Activated naive CD8-positive, alpha-beta T cell treated with anti-CD3 and anti-CD28 coated beads, Interleukin-2, amount 10 ng/mL, durations not matched to agents 7 days and 5 days (primary cell): ENCODE results near the gene ISG20L2. TPM values are rescaled to one million over a fixed set of nuclear protein-coding genes. Genes with fewer than 3 reads are reported as not detected.
A peak's percentile ranks its signal among the peaks of the same experiment; 100 is the strongest.

Experiments
- ATAC-seq: fragments of 150-1000 bp; cut with Tn5 transposase; one replicate; pipeline ENCODE4 v1.10.0; 2021; ENCODE audit warnings: low read depth, moderate library complexity
- POLR2A ChIA-PET: fragments of 350-600 bp; sonication (Branson Sonifier 250); formaldehyde crosslinking; loops from one replicate; lab custom pipeline; 2021; ENCODE audit warnings: antibody characterized with exemption; lab: Charles Lee
- DNase-seq: peaks from one replicate; pipeline ENCODE4 v3.0.0; 2021
- H3K27ac Mint-ChIP-seq: one replicate; pipeline ENCODE4 v1.8.0; 2022; ENCODE audit warnings: mild to moderate bottlenecking, mixed read lengths
- H3K27me3 Mint-ChIP-seq: one replicate; pipeline ENCODE4 v1.8.0; 2022; ENCODE audit warnings: mild to moderate bottlenecking, moderate library complexity, mixed read lengths
- H3K36me3 Mint-ChIP-seq: one replicate; pipeline ENCODE4 v1.8.0; 2021; ENCODE audit warnings: mild to moderate bottlenecking, mixed read lengths
- H3K4me1 Mint-ChIP-seq: one replicate; pipeline ENCODE4 v1.8.0; 2021; ENCODE audit warnings: mixed read lengths
- H3K4me3 Mint-ChIP-seq: one replicate; pipeline ENCODE4 v1.8.0; 2022; ENCODE audit warnings: mild to moderate bottlenecking, moderate library complexity, mixed read lengths
- H3K9me3 Mint-ChIP-seq: one replicate; pipeline ENCODE4 v1.8.0; 2021; ENCODE audit warnings: mixed read lengths
- total RNA-seq, 2 experiments: library from RNA; stranded (reverse); gene quantifications; one replicate each; pipeline ENCODE4 v1.2.3, GENCODE V29; 2021

The ISG20L2 gene
- total RNA-seq, 2 experiments from 2014 or later, result 44.1 to 47.1 TPM

GRCh38 chr1:156681196-156681960 is 47.2 kb downstream of the ISG20L2 start:
- no peaks in the 10 kb centered on the region for H3K36me3 Mint-ChIP-seq
- POLR2A ChIA-PET, result interaction anchor here (1.0 to 1.6 kb wide), 2 partner anchors 20 to 22 kb away, joined by 3 to 4 read pairs; no protein-coding TSS in a partner anchor
- ATAC-seq, result no peak
- peaks cover 63% of the 10 kb centered on the region for H3K27me3 Mint-ChIP-seq
- no peaks in the 10 kb centered on the region for H3K9me3 Mint-ChIP-seq
- no peak for DNase-seq
- peaks cover 22% of the 10 kb centered on the region for H3K4me1 Mint-ChIP-seq
- no peak overlapping the region for H3K4me3 Mint-ChIP-seq
- no peak overlapping the region for H3K27ac Mint-ChIP-seq

GRCh38 chr1:156680056-156680455 is 48.5 kb downstream of the ISG20L2 start:
- ATAC-seq, result no peak
- Mint-ChIP-seq H3K4me1 (peaks cover 22% of the 10 kb centered on the region), H3K9me3 (no peaks in the 10 kb centered on the region), H3K36me3 (no peaks in the 10 kb centered on the region), H3K27ac (no peak overlapping the region), H3K27me3 (peaks cover 68% of the 10 kb centered on the region), H3K4me3 (no peak overlapping the region)
- POLR2A ChIA-PET, result interaction anchor here (1.0 to 1.6 kb wide), 2 partner anchors 19 to 21 kb away, joined by 3 to 4 read pairs; no protein-coding TSS in a partner anchor
- no peak for DNase-seq

- Mint-ChIP-seq H3K36me3 (no peaks in the 10 kb centered on the region), H3K4me3 (no peak overlapping the region), H3K27ac (no peak overlapping the region), H3K9me3 (no peaks in the 10 kb centered on the region), H3K27me3 (peaks cover 75% of the 10 kb centered on the region), H3K4me1 (peaks cover 6% of the 10 kb centered on the region)
- POLR2A ChIA-PET, result interaction anchor here (0.6 to 1.3 kb wide), 3 partner anchors 35 to 95 kb away, joined by 3 to 4 read pairs (median 4); no protein-coding TSS in a partner anchor
- peak; percentile 45 for DNase-seq
- no peak for ATAC-seq
Observed at GRCh38 chr1:156677616-156678596, 50.7 kb downstream of the ISG20L2 start.

GRCh38 chr1:156676820-156677615 is 51.5 kb downstream of the ISG20L2 start, which contains the start of gene NES:
NES (minus strand) TSS chr1:156677407; CDS start chr1:156677264, 143 bp downstream.
- peaks cover 6% of the 10 kb centered on the region for H3K4me1 Mint-ChIP-seq
- ATAC-seq, result no peak
- H3K36me3 Mint-ChIP-seq, result no peaks in the 10 kb centered on the region
- no peak within 1 kb of the TSS for H3K4me3 Mint-ChIP-seq
- H3K27ac Mint-ChIP-seq, result no peak within 1 kb of the TSS
- H3K9me3 Mint-ChIP-seq, result no peaks in the 10 kb centered on the region
- H3K27me3 Mint-ChIP-seq, result peaks cover 76% of the 10 kb centered on the region
- POLR2A ChIA-PET, result interaction anchor here (0.6 to 1.3 kb wide), 4 partner anchors 33 to 220 kb away, joined by 3 to 4 read pairs (median 4); no protein-coding TSS in a partner anchor
- DNase-seq, result no peak

- Mint-ChIP-seq H3K27ac (no peak overlapping the region), H3K4me1 (peaks cover 6% of the 10 kb centered on the region), H3K4me3 (no peak overlapping the region), H3K36me3 (no peaks in the 10 kb centered on the region), H3K9me3 (no peaks in the 10 kb centered on the region), H3K27me3 (peaks cover 76% of the 10 kb centered on the region)
- POLR2A ChIA-PET, result interaction anchor here (1.0 to 1.3 kb wide), 3 partner anchors 32 to 52 kb away, joined by 3 to 4 read pairs (median 3); no protein-coding TSS in a partner anchor
- DNase-seq (no peak), ATAC-seq (no peak)
Observed at GRCh38 chr1:156676114-156676819, 52.3 kb downstream of the ISG20L2 start.

GRCh38 chr1:156675210-156676113 is 53.1 kb downstream of the ISG20L2 start:
- peaks cover 72% of the 10 kb centered on the region for H3K27me3 Mint-ChIP-seq
- no peaks in the 10 kb centered on the region for H3K9me3 Mint-ChIP-seq
- POLR2A ChIA-PET, result interaction anchor here (1.0 to 1.3 kb wide), 2 partner anchors 31 to 51 kb away, joined by 3 read pairs; no protein-coding TSS in a partner anchor
- DNase-seq (no peak), ATAC-seq (no peak)
- H3K4me1 Mint-ChIP-seq, result peaks cover 6% of the 10 kb centered on the region
- no peak overlapping the region for H3K27ac Mint-ChIP-seq
- no peak overlapping the region for H3K4me3 Mint-ChIP-seq
- H3K36me3 Mint-ChIP-seq, result no peaks in the 10 kb centered on the region

- H3K27me3 Mint-ChIP-seq, result peaks cover 54% of the 10 kb centered on the region
- no peak overlapping the region for H3K4me3 Mint-ChIP-seq
- ATAC-seq (no peak), DNase-seq (no peak)
- no peaks in the 10 kb centered on the region for H3K9me3 Mint-ChIP-seq
- no peaks in the 10 kb centered on the region for H3K36me3 Mint-ChIP-seq
- POLR2A ChIA-PET, result no interaction called here
- H3K27ac Mint-ChIP-seq, result no peak overlapping the region
- peaks cover 6% of the 10 kb centered on the region for H3K4me1 Mint-ChIP-seq
Observed at GRCh38 chr1:156673387-156674121, 55.0 kb downstream of the ISG20L2 start.

Other genes starting within 250 kb of the ISG20L2 start
- 10 to 100 TPM; 52.4 to 54.4 TPM for gene MEF2D, start 228.0 kb downstream of the ISG20L2 start, total RNA-seq
- gene IQGAP3, start 156.2 kb downstream of the ISG20L2 start, total RNA-seq, result 10 to 100 TPM; 26.1 to 30.3 TPM
- 10 to 100 TPM; 22.7 to 24.1 TPM for gene TTC24, start 149.0 kb downstream of the ISG20L2 start, total RNA-seq
- gene NAXE, start 137.0 kb downstream of the ISG20L2 start, total RNA-seq, result 10 to 100 TPM; 53.8 TPM
- 10 to 100 TPM; 29.7 to 31.1 TPM for gene GPATCH4, start 127.3 kb downstream of the ISG20L2 start, total RNA-seq
- gene HAPLN2, start 109.4 kb downstream of the ISG20L2 start, total RNA-seq, result under 1 TPM in 1 of 2 experiments, not detected in 1; 0.17 TPM
- gene BCAN, start 86.6 kb downstream of the ISG20L2 start, total RNA-seq, result not detected
- not detected for gene NES, start 51.4 kb downstream of the ISG20L2 start, total RNA-seq
- gene CRABP2, start 23.2 kb downstream of the ISG20L2 start, total RNA-seq, result under 1 TPM; 0.68 to 0.80 TPM
- gene METTL25B, start 297 bp downstream of the ISG20L2 start, total RNA-seq, result 10 to 100 TPM; 34.6 to 35.1 TPM
- 10 to 100 TPM; 45.0 to 51.1 TPM for gene MRPL24, start 12.3 kb upstream of the ISG20L2 start, total RNA-seq
- gene HDGF, start 22.9 kb upstream of the ISG20L2 start, total RNA-seq, result 100 to 1,000 TPM; 186 to 196 TPM
- 10 to 100 TPM; 65.7 to 76.0 TPM for gene PRCC, start 38.8 kb upstream of the ISG20L2 start, total RNA-seq
- 10 to 100 TPM; 86.0 to 89.2 TPM for gene SH2D2A, start 88.1 kb upstream of the ISG20L2 start, total RNA-seq
- gene INSRR, start 130.4 kb upstream of the ISG20L2 start, total RNA-seq, result under 1 TPM; 0.47 to 0.48 TPM
- 10 to 100 TPM; 13.7 to 13.9 TPM for gene NTRK1, start 132.1 kb upstream of the ISG20L2 start, total RNA-seq
- under 1 TPM; 0.28 TPM for gene PEAR1, start 165.0 kb upstream of the ISG20L2 start, total RNA-seq
- not detected for gene LRRC71, start 191.9 kb upstream of the ISG20L2 start, total RNA-seq